Measurements from ENCODE around the gene KLF4. TPM values are rescaled to one million over a fixed set of nuclear protein-coding genes. Genes with fewer than 3 reads are reported as not detected.

The KLF4 gene
- total and polyA plus RNA-seq, 9 donors: 29.2 to 138 (median 46.7) TPM

DNA sequence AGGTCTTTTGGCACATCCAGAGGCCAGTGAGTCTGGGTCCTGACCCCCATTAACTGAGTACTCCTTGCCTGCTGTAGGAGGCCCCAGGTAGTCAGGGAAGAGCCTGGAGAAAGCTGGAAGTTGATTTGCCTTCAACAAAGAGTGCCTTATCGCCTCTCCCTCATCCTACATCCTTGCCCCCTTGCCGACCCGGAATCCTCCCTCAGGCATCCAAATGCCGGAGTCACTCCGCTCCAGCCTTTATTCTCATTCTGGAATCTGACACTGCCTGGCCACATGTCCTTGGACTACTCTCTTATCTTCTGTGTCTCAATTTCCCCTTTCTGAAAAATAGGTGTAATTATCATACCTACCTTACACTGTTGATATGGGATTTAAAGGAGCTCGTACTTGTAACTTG is 39.1 kb upstream of the KLF4 start:
- intact Hi-C loops (cut with DNase I): no loop called here
- peaks cover 3% of the 10 kb centered on the region for H3K4me1 ChIP-seq (ENCODE audit: insufficient read depth)
- H3K36me3 ChIP-seq: no peaks in the 10 kb centered on the region
- H3K27ac ChIP-seq: no peak overlapping the region
- WGBS, 3 donors: 85 to 92% (median 87%) methylated on average over 6 of the region's 6 CpGs
- DNase-seq: no peak
- TF ChIP-seq POLR2A (IDR thresholded peaks at IDR 0.05) (no peak), CTCF (IDR thresholded peaks at IDR 0.05) (no peak), EP300 (IDR thresholded peaks at IDR 0.05) (no peak)
- no peaks in the 10 kb centered on the region for H3K9me3 ChIP-seq
- H3K4me3 ChIP-seq: no peak overlapping the region
- H3K27me3 ChIP-seq: no peaks in the 10 kb centered on the region

DNA sequence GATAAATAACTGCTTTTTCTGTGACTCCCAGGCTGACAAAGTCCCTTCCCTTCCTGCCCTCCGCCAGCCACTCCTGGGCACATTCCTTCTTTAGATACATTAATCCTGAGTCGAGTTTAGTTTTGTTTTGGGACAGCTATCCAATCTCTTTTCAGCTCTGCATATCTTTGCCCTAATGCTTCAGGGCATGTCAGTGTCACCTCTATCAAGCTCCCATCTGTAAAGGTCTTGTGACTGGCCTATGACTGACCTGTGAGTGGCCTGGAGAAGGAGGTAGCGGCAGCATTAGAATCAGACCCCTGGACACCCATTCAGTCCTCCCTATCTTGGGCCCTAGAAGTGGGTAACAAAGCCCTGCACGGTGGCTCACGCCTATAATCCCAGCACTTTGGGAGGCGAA is 34.0 kb upstream of the KLF4 start:
- Histone ChIP-seq H3K4me1 (ENCODE audit: insufficient read depth) (peaks cover 3% of the 10 kb centered on the region), H3K9me3 (no peaks in the 10 kb centered on the region), H3K27me3 (no peaks in the 10 kb centered on the region), H3K36me3 (no peaks in the 10 kb centered on the region), H3K27ac (no peak overlapping the region), H3K4me3 (no peak overlapping the region)
- DNase-seq: no peak
- intact Hi-C loops (cut with DNase I): no loop called here
- 90 to 94% (median 92%) methylated on average over 6 of the region's 6 CpGs for WGBS, 3 donors
- TF ChIP-seq EP300 (IDR thresholded peaks at IDR 0.05): no peak
- TF ChIP-seq CTCF (IDR thresholded peaks at IDR 0.05): no peak
- TF ChIP-seq POLR2A (IDR thresholded peaks at IDR 0.05): no peak

GRCh38 chr9:107520186-107520585 is 30.6 kb upstream of the KLF4 start:
- no peak overlapping the region for H3K27ac ChIP-seq
- no peaks in the 10 kb centered on the region for H3K27me3 ChIP-seq
- no peak for DNase-seq
- H3K4me3 ChIP-seq: no peak overlapping the region
- no peaks in the 10 kb centered on the region for H3K36me3 ChIP-seq
- no peaks in the 10 kb centered on the region for H3K9me3 ChIP-seq
- TF ChIP-seq EP300 (IDR thresholded peaks at IDR 0.05): no peak
- no peak for TF ChIP-seq CTCF (IDR thresholded peaks at IDR 0.05)
- TF ChIP-seq POLR2A (IDR thresholded peaks at IDR 0.05): no peak
- 85 to 100% (median 92%) methylated on average over 1 of the region's 1 CpG for WGBS, 3 donors
- intact Hi-C loops (cut with DNase I): no loop called here
- H3K4me1 ChIP-seq (ENCODE audit: insufficient read depth): no peaks in the 10 kb centered on the region

GRCh38 chr9:107518037-107518807 is 28.7 kb upstream of the KLF4 start:
- 40 to 59% (median 52%) methylated on average over 6 of the region's 6 CpGs for WGBS, 3 donors
- no peak for TF ChIP-seq CTCF (IDR thresholded peaks at IDR 0.05)
- TF ChIP-seq POLR2A (IDR thresholded peaks at IDR 0.05): no peak

More at GRCh38 chr9:107518037-107518807, 28.7 kb upstream of the KLF4 start:
- no peaks in the 10 kb centered on the region for H3K36me3 ChIP-seq
- H3K27me3 ChIP-seq: no peaks in the 10 kb centered on the region
- DNase-seq: no peak
- no peak overlapping the region for H3K27ac ChIP-seq
- no peak overlapping the region for H3K4me3 ChIP-seq
- no peaks in the 10 kb centered on the region for H3K9me3 ChIP-seq
- H3K4me1 ChIP-seq (ENCODE audit: insufficient read depth): no peaks in the 10 kb centered on the region
- intact Hi-C loops (cut with DNase I): no loop called here
